Measurements from ENCODE around the gene ABCA1.

DNA sequence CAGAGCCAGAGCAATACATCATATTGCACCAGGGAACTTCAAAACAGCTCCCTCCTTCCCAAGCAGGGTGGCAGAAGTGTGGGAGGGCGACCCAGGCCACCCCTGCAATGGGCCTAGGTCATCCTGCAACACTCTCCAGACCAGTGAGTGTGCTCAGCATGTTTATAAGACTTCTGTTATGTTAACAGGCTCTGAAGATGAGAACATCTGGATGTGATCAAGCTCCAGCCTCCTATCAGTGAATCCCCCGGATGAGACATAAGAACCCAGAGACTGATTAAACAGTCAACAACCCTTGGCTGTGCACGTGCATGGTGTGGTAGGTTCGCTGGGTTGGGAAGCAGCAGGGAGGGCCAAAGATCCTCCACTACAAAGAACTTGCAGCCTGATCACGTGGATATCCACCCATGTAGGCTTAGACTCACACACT lies 63.3 kb downstream of the ABCA1 start:
- TF ChIP-seq, protein P1, sequence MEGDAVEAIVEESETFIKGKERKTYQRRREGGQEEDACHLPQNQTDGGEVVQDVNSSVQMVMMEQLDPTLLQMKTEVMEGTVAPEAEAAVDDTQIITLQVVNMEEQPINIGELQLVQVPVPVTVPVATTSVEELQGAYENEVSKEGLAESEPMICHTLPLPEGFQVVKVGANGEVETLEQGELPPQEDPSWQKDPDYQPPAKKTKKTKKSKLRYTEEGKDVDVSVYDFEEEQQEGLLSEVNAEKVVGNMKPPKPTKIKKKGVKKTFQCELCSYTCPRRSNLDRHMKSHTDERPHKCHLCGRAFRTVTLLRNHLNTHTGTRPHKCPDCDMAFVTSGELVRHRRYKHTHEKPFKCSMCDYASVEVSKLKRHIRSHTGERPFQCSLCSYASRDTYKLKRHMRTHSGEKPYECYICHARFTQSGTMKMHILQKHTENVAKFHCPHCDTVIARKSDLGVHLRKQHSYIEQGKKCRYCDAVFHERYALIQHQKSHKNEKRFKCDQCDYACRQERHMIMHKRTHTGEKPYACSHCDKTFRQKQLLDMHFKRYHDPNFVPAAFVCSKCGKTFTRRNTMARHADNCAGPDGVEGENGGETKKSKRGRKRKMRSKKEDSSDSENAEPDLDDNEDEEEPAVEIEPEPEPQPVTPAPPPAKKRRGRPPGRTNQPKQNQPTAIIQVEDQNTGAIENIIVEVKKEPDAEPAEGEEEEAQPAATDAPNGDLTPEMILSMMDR (conservative IDR thresholded peaks at IDR 0.05; ENCODE audit: low read depth, low read length) = no peak
- no peak for TF ChIP-seq EZH2 (IDR thresholded peaks at IDR 0.05; ENCODE audit: low read length, unreplicated experiment)

Measured in PC-3 (cell line).